Endothelial cell (in vitro differentiated cells): ENCODE measurements around the gene MAP4. TPM values are rescaled to one million over a fixed set of nuclear protein-coding genes. Genes with fewer than 3 reads are reported as not detected.

Experiments used
- DNase-seq: peaks from one replicate; pipeline ENCODE4 v3.0.0; 2021; ENCODE audit warnings: low spot score
- H3K27ac Mint-ChIP-seq: one replicate; pipeline ENCODE4 v1.8.0; 2021; ENCODE audit warnings: mixed read lengths, inconsistent platforms; ENCODE audit not compliant: unreplicated experiment
- H3K27me3 Mint-ChIP-seq: one replicate; pipeline ENCODE4 v1.8.0; 2021; ENCODE audit warnings: mild to moderate bottlenecking, moderate library complexity, mixed read lengths, inconsistent platforms; ENCODE audit not compliant: unreplicated experiment
- H3K36me3 Mint-ChIP-seq: one replicate; pipeline ENCODE4 v1.8.0; 2021; ENCODE audit warnings: mild to moderate bottlenecking, low read depth, mixed read lengths, inconsistent platforms; ENCODE audit not compliant: unreplicated experiment
- H3K4me1 Mint-ChIP-seq: one replicate; pipeline ENCODE4 v1.8.0; 2021; ENCODE audit warnings: mild to moderate bottlenecking, mixed read lengths, inconsistent platforms; ENCODE audit not compliant: unreplicated experiment
- H3K4me3 Mint-ChIP-seq: one replicate; pipeline ENCODE4 v1.8.0; 2021; ENCODE audit warnings: mild to moderate bottlenecking, mixed read lengths, inconsistent platforms; ENCODE audit not compliant: unreplicated experiment
- H3K9me3 Mint-ChIP-seq: one replicate; pipeline ENCODE4 v1.8.0; 2021; ENCODE audit warnings: mixed read lengths, inconsistent platforms; ENCODE audit not compliant: unreplicated experiment
- total RNA-seq: library from RNA; stranded (reverse); fragmentation: NEBNext Ultra II Directional; extraction: Animal tissue kit (Norgen Biotek cat#: 25700); gene quantifications from one replicate; pipeline ENCODE4 v1.2.1, GENCODE V29; 2021; ENCODE audit not compliant: unreplicated experiment
- TF ChIP-seq, protein P1 (sequence below): fragments of 200-600 bp; sonication (generic); IDR thresholded peaks from one replicate; pipeline ENCODE4 v1.5.0; 2021; ENCODE audit warnings: antibody characterized with exemption; ENCODE audit not compliant: unreplicated experiment

Gene MAP4
- total RNA-seq, 1 donor from 2014 or later = 155 TPM

GRCh38 chr3:47980795-47981194, 35.4 kb downstream of the MAP4 start:
- TF ChIP-seq, protein P1, sequence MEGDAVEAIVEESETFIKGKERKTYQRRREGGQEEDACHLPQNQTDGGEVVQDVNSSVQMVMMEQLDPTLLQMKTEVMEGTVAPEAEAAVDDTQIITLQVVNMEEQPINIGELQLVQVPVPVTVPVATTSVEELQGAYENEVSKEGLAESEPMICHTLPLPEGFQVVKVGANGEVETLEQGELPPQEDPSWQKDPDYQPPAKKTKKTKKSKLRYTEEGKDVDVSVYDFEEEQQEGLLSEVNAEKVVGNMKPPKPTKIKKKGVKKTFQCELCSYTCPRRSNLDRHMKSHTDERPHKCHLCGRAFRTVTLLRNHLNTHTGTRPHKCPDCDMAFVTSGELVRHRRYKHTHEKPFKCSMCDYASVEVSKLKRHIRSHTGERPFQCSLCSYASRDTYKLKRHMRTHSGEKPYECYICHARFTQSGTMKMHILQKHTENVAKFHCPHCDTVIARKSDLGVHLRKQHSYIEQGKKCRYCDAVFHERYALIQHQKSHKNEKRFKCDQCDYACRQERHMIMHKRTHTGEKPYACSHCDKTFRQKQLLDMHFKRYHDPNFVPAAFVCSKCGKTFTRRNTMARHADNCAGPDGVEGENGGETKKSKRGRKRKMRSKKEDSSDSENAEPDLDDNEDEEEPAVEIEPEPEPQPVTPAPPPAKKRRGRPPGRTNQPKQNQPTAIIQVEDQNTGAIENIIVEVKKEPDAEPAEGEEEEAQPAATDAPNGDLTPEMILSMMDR = no peak
- H3K27ac Mint-ChIP-seq = no peak overlapping the region
- H3K36me3 Mint-ChIP-seq = no peaks in the 10 kb centered on the region
- no peak for DNase-seq
- peaks cover 3% of the 10 kb centered on the region for H3K4me1 Mint-ChIP-seq
- H3K4me3 Mint-ChIP-seq = no peak overlapping the region
- no peaks in the 10 kb centered on the region for H3K9me3 Mint-ChIP-seq
- H3K27me3 Mint-ChIP-seq = no peaks in the 10 kb centered on the region

- Mint-ChIP-seq H3K27ac (no peak overlapping the region), H3K36me3 (no peaks in the 10 kb centered on the region), H3K27me3 (no peaks in the 10 kb centered on the region), H3K4me3 (no peak overlapping the region), H3K4me1 (peaks cover 11% of the 10 kb centered on the region), H3K9me3 (no peaks in the 10 kb centered on the region)
- TF ChIP-seq, protein P1 = no peak
- DNase-seq = no peak
Measured at GRCh38 chr3:47979070-47979469, 37.1 kb downstream of the MAP4 start.

DNA sequence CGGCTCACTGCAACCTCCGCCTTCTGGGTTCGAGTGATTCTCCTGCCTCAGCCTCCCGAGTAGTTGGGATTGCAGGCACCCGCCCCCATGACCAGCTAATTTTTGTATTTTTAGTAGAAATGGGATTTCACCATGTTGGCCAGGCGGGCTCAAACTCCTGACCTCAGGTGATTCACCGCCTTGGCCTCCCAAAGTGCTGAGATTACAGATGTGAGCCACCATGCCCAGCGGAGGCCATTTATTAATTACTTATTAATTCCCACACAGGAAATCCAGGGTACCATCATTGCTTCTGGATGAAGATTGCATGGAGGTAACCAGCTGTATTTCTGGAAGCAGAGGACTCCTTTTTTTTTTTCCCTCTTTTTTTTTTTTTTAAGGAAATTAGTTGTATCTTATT, 37.8 kb downstream of the MAP4 start:
- peaks cover 11% of the 10 kb centered on the region for H3K4me1 Mint-ChIP-seq
- TF ChIP-seq, protein P1 = no peak

DNA sequence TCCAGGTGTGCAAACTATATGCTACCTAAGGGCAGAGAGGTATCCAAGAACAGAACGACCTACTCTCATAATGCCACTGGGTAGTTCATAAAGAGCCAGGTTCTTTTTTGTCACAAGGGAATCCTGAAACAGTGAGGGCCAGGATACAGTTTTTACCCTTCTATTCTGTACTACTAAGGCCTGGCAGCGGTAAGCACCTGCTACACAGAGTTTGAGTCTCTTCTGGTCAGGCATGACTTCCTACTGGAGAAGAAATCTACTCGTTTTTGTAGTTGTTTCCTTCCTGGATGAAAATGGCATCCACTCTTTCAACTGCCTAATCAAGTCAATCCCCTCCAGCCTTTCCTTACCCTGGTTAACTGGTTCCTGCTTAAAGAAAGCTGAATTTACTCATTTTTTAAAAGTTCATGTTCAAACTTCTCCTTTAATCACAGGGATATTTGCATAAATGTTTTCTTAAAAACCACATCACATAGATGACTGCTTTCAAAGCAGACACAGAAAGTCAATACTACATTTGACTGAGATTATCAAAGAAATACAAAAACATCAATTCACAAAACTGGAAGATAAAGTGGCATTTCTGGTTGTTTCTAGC, 40.0 kb downstream of the MAP4 start:
- Mint-ChIP-seq H3K27me3 (no peaks in the 10 kb centered on the region), H3K36me3 (no peaks in the 10 kb centered on the region), H3K4me1 (peaks cover 11% of the 10 kb centered on the region), H3K4me3 (no peak overlapping the region), H3K9me3 (no peaks in the 10 kb centered on the region), H3K27ac (no peak overlapping the region)
- TF ChIP-seq, protein P1 = no peak
- DNase-seq = no peak

More for the DNA sequence above, 37.8 kb downstream of the MAP4 start:
- Mint-ChIP-seq H3K4me3 (no peak overlapping the region), H3K27me3 (no peaks in the 10 kb centered on the region), H3K9me3 (no peaks in the 10 kb centered on the region), H3K27ac (no peak overlapping the region), H3K36me3 (no peaks in the 10 kb centered on the region)
- DNase-seq = no peak

GRCh38 chr3:47974974-47975470, 41.2 kb downstream of the MAP4 start:
- H3K36me3 Mint-ChIP-seq = no peaks in the 10 kb centered on the region
- no peak for DNase-seq
- TF ChIP-seq, protein P1 = no peak
- no peaks in the 10 kb centered on the region for H3K9me3 Mint-ChIP-seq
- no peak overlapping the region for H3K4me3 Mint-ChIP-seq
- peaks cover 11% of the 10 kb centered on the region for H3K4me1 Mint-ChIP-seq
- no peaks in the 10 kb centered on the region for H3K27me3 Mint-ChIP-seq
- peak overlapping the region; percentile 79 for H3K27ac Mint-ChIP-seq
